Right ventricle myocardium superior (tissue), 1 donor: ENCODE measurements around the gene ABCC1. TPM values are rescaled to one million over a fixed set of nuclear protein-coding genes. Genes with fewer than 3 reads are reported as not detected.
A peak's percentile ranks its signal among the peaks of the same experiment; 100 is the strongest.
"Not testable (repeated sequence)": the region's sequence is repeated elsewhere in the genome, so short reads cannot be mapped to it uniquely, and the experiment has no call there.

Experiments used
- ATAC-seq: fragments of 200-7000 bp; cut with Tn5 transposase; one replicate; pipeline ENCODE4 v1.9.1; 2020; ENCODE audit warnings: mild to moderate bottlenecking; ENCODE audit not compliant: poor library complexity
- DNase-seq: peaks from one replicate; pipeline ENCODE4 v3.0.0-alpha.2; 2020
- intact Hi-C: fragments of 100-400 bp; cut with DNase I; formaldehyde crosslinking; loops from one replicate; pipeline ENCODE4 v1.11.2; 2022
- total RNA-seq: library from RNA; stranded (reverse); fragmentation: NEBNext Ultra II Directional; extraction: Animal tissue kit (Norgen Biotek cat#: 25700); gene quantifications from one replicate; pipeline ENCODE4 v1.2.1, GENCODE V29; 2021
- donor health status: DM: no; HTN: yes; CAD: no; lungs with severe emphysema.

ABCC1 gene
- total RNA-seq, 1 donor from 2014 or later: 24.4 TPM

GRCh38 chr16:16083421-16084156, 134.2 kb downstream of the ABCC1 start:
- DNase-seq (no peak), ATAC-seq (no peak)
- intact Hi-C loops: no loop called here

DNA sequence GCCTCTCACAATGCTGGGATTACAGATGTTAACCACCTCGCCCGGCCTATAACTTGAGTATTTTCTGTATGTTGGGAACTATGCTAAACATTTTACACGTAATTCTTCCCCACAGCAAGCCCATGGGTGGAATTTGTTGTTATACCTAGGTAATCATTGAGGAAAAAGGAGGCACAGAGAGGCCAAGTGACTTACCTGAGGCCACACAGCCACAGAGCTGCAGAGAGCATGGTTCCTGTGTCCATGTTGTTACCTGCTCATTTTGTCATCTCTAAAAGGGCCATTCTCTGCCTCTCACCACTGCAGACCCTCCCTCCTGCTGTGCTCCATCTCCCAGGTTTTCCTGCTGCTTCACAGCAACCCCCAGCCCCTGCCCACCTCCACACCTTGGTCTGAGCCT, 135.5 kb downstream of the ABCC1 start:
- intact Hi-C loops: no loop called here
- no peak for ATAC-seq
- DNase-seq: no peak

- ATAC-seq: no peak
- intact Hi-C loops: no loop called here
- no peak for DNase-seq
Measured at GRCh38 chr16:16086653-16087446, 137.4 kb downstream of the ABCC1 start.

DNA sequence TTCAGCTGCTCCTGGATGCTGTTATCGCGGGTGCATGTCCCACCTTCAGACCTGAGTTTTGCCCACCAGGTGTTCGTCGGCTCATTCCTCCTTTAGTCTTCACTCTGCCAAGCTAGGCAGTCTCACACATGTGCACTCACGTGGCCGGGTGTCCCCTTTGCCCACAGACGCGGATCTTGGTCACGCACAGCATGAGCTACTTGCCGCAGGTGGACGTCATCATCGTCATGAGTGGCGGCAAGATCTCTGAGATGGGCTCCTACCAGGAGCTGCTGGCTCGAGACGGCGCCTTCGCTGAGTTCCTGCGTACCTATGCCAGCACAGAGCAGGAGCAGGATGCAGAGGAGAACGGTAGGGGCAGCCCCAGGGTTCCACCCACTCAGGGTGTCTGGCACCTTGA, 140.8 kb downstream of the ABCC1 start:
- intact Hi-C loops: no loop called here
- no peak for ATAC-seq
- no peak for DNase-seq

GRCh38 chr16:16092925-16093627, 143.7 kb downstream of the ABCC1 start:
- ATAC-seq (peak; percentile 24), DNase-seq (no peak)
- intact Hi-C loops: no loop called here

GRCh38 chr16:16093628-16094332, 144.4 kb downstream of the ABCC1 start:
- DNase-seq (no peak), ATAC-seq (no peak)
- intact Hi-C loops: no loop called here

DNA sequence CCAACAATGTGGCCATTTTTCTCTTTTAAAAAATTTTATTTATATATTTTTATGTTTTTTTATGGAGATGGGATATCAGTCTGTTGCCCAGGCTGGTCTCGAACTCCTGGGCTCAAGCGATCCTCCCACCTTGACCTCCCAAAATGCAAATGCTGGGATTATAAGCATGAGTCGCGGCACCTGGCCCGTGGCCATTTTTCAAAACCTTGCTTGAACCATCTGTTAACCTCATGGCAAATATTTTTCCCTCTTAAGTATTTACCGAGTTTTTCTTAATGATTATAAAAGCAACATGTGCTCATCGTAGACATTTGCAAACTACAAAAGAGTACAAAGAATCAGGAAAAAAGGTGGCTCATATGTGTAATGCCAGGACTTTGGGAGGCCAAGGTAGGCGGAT, 146.2 kb downstream of the ABCC1 start:
- DNase-seq (no peak), ATAC-seq (no peak)
- intact Hi-C loops: no loop called here

- intact Hi-C loops: no loop called here
- ATAC-seq (peak; percentile 24), DNase-seq (peak; percentile 54)
Measured at GRCh38 chr16:16096121-16096857, 146.9 kb downstream of the ABCC1 start.

GRCh38 chr16:16096858-16097213, 147.4 kb downstream of the ABCC1 start:
- ATAC-seq (no peak), DNase-seq (no peak)
- intact Hi-C loops: no loop called here

DNA sequence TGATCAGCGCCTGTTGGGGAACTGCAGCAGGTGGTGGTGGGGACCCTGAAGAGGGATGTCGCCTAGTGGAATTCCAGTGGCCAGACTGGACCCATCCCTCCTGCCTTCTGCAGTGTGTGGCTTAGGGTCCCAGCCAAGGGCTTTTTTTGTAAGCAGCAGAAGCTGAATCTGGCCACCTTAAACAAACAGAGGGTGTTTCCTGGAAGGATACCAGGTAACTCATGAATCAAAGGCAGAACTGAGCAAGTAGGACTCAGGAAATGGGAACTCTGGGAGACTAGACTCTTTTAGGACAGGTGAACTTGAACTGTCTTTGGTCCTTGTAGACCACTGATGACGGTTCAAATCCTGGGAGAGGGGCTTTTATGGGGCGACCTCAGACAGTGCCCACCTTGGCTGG, 149.9 kb downstream of the ABCC1 start:
- ATAC-seq (no peak), DNase-seq (no peak)
- intact Hi-C loops: no loop called here

- ATAC-seq: no peak
- DNase-seq: no peak
- intact Hi-C loops: no loop called here
Measured at GRCh38 chr16:16100631-16101030, 151.2 kb downstream of the ABCC1 start.

DNA sequence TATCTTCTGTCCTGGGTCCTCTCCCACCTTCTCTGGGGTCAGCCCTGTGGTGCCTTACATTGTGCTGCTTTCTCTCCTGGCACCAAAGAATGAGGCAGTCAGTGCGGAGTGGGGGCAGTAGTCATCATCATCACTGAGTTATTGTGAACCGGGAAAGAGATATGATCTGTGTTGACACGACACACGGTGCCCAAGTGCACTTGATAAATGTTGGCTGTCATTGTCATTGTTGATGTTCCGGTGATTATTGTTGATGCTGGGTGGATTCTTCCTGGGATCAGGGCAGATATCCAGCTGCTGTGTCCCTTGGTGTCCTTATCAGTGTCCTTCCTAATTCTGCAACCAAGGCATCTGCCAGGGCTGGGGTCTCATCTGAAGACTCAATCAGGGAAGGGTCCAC, 152.2 kb downstream of the ABCC1 start:
- DNase-seq: no peak
- intact Hi-C loops: no loop called here
- no peak for ATAC-seq

- ATAC-seq: no peak
- DNase-seq: no peak
- intact Hi-C loops: no loop called here
Measured at GRCh38 chr16:16102738-16103137, 153.3 kb downstream of the ABCC1 start.

DNA sequence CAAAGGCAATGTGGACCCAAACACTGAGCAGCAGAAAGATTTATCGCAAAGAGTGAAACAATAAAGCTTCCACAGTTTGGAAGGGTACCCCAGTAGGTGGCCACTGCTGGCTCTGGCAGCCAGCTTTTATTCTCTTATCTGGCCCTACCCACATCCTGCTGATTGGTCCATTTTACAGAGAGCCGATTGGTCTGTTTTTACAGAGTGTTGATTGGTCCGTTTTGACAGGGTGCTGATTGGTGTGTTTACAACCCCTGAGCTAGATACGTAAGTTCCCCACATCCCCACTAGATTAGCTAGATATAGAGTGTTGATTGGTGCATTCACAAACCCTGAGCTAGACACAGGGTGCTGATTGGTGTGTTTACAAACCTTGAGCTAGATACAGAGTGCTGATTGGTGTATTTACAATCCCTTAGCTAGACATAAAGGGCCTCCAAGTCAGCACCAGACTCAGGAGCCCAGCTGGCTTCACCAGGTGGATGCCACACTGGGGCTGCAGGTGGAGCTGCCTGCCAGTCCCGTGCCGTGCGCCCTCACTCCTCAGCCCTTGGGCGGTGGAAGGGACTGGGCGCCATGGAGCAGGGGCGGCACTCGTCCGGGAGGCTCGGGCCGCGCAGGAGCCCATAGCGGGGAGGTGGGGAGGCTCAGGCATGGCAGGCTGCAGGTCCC, 154.9 kb downstream of the ABCC1 start:
- ATAC-seq, intact Hi-C loops, DNase-seq: not testable (repeated sequence)

- intact Hi-C loops, ATAC-seq, DNase-seq: not testable (repeated sequence)
Measured at GRCh38 chr16:16104804-16105141, 155.4 kb downstream of the ABCC1 start.

- intact Hi-C loops: no loop called here
- DNase-seq (no peak), ATAC-seq (no peak)
Measured at GRCh38 chr16:16105646-16106045, 156.2 kb downstream of the ABCC1 start.

DNA sequence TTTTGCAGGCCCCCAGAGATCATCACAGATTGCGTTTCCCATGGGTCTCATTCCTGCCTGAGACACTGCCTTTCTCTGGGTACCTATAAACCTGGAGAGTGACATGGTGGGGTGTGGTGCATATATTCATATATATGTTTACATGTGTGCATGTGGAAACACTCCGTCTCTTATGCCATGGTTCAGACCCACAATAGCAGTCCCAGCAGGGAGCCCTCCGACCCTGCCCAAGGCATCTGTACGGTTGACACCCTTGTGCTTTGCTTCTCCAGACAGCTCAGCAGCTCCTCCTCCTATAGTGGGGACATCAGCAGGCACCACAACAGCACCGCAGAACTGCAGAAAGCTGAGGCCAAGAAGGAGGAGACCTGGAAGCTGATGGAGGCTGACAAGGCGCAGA, 157.1 kb downstream of the ABCC1 start:
- DNase-seq (no peak), ATAC-seq (no peak)
- intact Hi-C loops: no loop called here

- DNase-seq (no peak), ATAC-seq (no peak)
- intact Hi-C loops: no loop called here
Measured at GRCh38 chr16:16107839-16108238, 158.4 kb downstream of the ABCC1 start.
